ENCODE data around the gene MIB1.
"Not testable (repeated sequence)": the region's sequence is repeated elsewhere in the genome, so short reads cannot be mapped to it uniquely, and the experiment has no call there.

Gene MIB1

GRCh38 chr18:21745231-21745630 lies 4.6 kb downstream of the MIB1 start:
- DNase-seq = no peak

- no peak for DNase-seq
Measured at GRCh38 chr18:21747268-21747667, 6.7 kb downstream of the MIB1 start.

GRCh38 chr18:21747764-21748693 lies 7.4 kb downstream of the MIB1 start:
- DNase-seq = peak; percentile 44

- no peak for DNase-seq
Measured at GRCh38 chr18:21757833-21758232, 17.2 kb downstream of the MIB1 start.

- DNase-seq = peak; percentile 9
Measured at GRCh38 chr18:21759836-21760235, 19.2 kb downstream of the MIB1 start.

GRCh38 chr18:21760321-21760720 lies 19.7 kb downstream of the MIB1 start:
- no peak for DNase-seq

- DNase-seq = peak; percentile 39
Measured at GRCh38 chr18:21761471-21762115, 21.0 kb downstream of the MIB1 start.

- DNase-seq = no peak
Measured at GRCh38 chr18:21762181-21762772, 21.7 kb downstream of the MIB1 start.

GRCh38 chr18:21763846-21764646 lies 23.5 kb downstream of the MIB1 start:
- no peak for DNase-seq

GRCh38 chr18:21769206-21769605 lies 28.6 kb downstream of the MIB1 start:
- no peak for DNase-seq

- no peak for DNase-seq
Measured at GRCh38 chr18:21774722-21775121, 34.1 kb downstream of the MIB1 start.

GRCh38 chr18:21777814-21778213 lies 37.2 kb downstream of the MIB1 start:
- DNase-seq = no peak

- DNase-seq = no peak
Measured at GRCh38 chr18:21786526-21786925, 45.9 kb downstream of the MIB1 start.

- not testable (repeated sequence) for DNase-seq
Measured at GRCh38 chr18:21796089-21796488, 55.5 kb downstream of the MIB1 start.

- no peak for DNase-seq
Measured at GRCh38 chr18:21798126-21798525, 57.5 kb downstream of the MIB1 start.

GRCh38 chr18:21799721-21800120 lies 59.1 kb downstream of the MIB1 start:
- no peak for DNase-seq

GRCh38 chr18:21803495-21803894 lies 62.9 kb downstream of the MIB1 start:
- no peak for DNase-seq

GRCh38 chr18:21805771-21806366 lies 65.3 kb downstream of the MIB1 start:
- no peak for DNase-seq

GRCh38 chr18:21808185-21808584 lies 67.6 kb downstream of the MIB1 start:
- DNase-seq = no peak

GRCh38 chr18:21809725-21810124 lies 69.1 kb downstream of the MIB1 start:
- no peak for DNase-seq

GRCh38 chr18:21815101-21815500 lies 74.5 kb downstream of the MIB1 start:
- no peak for DNase-seq

- peak; percentile 14 for DNase-seq
Measured at GRCh38 chr18:21820033-21820810, 79.6 kb downstream of the MIB1 start.
